Measurements from ENCODE around the gene PRRT1B.
A peak's percentile ranks its signal among the peaks of the same experiment; 100 is the strongest.
"Not testable (repeated sequence)": the region's sequence is repeated elsewhere in the genome, so short reads cannot be mapped to it uniquely, and the experiment has no call there.

PRRT1B gene

DNA sequence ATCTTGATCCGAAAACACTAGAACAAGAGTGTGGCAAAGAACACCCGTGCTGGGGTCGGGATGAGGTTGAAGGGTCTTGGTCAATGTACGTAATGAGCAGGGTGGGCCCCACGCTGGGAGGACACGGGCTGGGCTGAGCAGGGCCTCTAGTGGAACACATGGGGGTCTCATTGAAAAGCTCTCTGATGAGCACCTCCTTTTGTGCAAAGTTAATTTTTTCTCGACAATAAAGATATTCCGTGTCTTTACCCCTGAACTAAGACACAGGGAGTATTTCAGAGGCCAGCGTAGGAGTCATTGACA, 22.3 kb upstream of the PRRT1B start:
- ATAC-seq: no peak

DNA sequence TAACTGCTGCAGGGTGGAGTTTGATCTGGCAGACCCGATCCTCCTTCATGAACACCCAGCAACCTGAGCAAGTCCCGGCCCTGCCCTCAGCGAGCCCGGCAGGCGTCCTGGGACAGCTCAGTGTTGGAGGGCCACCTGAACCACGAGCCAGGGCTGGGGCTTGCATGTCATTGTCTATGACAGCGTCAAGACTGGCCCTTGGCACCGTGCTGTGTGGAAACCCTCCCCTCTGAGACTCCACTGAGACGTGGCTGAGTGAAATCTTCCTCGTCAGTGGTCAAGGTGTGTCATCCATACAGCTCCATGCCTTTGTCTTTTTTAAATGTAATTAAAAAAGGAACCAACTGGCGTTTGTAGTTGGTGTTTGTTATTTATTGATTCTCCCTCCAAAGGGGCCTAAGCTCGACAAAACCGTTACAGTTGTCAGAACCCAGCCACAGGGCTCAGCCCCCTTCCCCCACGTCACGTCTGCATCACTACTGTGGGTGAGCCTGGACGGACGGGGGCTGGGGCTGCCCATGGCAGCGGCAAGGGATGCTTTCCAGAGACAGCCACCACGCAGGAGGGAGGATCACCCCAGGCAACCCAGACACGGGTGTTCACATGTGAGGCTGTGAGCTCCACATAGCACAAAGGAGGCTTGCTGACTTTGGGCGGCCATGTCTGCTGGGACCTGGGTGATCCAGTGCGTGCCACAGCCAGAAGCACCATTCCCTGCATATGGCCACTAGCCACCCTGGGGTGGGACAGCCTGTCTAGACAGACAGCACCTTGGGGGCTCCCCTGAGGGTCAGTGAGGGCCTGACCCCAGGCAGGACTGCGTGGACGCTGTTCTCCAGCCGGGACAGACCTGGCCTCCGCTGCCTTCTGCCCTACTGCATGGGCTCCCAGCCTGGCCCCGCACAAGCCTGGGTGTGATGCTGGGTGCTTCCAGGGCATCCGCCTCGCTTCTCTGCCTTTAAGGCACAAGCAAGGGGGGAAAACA, 21.6 kb upstream of the PRRT1B start:
- ATAC-seq: no peak

DNA sequence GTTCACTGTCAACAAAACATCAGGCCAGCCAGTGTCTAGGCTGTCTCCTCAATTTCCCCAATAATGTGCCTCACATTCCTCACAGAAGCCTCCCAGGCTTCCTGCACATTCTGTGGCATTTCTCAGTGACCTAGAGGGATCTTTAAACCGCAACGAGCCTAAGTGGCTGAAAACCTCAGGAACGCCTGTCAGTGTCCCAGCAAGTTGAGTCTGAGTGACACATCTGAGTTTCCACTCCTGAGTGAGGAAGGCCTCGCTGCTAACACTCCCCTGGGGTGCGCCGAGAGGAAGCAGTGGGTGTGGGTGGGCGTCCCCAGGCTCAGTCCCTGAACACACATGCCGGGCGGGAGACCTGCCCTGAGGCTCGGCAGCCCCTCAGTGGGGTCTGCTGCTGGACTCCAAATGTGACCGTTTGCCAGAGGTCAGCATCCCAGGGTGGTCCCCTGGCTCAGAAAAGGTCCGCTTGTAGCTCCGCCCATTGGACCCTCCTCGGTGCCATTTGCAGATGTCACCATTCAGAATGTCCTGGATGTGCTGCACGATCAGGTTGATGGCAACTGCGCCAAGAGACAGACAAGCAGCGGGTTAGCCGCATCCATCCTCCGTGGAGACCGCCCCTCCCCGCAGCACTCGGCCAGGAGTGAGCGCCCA, 20.5 kb upstream of the PRRT1B start:
- ATAC-seq: no peak

DNA sequence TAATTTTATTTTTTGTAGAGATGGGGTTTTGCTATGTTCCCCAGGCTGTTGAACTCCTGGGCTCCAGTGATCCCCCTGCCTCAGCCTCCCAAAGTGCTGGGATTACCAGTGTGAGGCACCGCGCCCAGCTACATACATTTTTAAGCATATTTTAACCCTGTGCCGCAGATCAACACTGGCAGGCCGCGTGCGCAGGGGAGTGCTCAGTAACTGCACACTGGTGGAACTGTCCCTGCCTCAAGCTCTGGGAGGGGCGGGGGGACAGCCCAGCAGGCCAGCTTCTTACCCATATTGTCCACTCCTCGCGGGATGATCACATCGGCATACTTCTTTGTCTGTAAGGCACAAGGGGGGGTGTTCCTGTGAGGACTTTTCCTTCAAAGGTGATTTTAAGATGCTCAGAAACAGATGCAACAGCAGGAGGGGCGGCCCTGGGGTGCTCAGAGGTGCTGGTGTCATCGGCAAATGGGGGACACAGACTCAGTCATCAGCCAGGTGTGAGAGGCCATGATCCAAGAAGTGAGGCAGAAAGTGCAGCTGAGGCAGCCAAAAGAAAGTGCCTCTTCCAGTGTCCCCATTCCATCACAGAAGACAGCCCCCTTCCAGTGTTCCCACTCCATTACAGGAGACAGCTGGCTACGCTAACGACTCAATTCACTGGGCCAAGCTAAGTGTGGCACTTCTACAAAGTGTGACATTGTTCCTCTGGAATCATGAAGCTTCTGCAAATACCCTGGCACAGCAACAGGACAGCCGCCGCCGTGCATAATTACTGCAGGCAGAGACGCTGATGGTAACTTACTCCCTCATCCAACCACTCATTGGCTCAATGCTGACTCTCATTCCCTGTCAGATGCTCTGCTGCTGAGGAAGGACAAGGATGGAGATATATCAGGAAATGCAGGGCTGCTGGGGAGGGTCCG, 19.4 kb upstream of the PRRT1B start:
- no peak for ATAC-seq

DNA sequence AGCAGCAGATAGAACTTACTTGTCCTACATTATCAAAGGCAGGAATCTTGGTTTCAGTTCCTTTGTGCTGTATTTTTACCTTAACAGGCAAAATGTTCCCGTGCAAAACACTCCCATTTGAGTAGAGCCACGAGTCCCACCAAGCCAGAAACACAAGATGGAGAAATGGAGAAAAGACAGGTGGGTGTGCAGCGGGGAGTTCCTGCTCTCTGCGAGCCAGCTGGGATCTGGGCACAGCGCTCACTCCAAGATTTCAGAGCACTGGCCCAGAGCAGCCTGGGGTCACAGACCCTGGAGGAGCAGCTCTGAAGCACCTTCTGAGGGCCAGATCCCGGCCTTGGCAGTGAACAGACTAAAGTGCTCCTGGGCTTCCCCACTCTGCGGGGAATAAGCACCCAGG, 17.1 kb upstream of the PRRT1B start:
- no peak for ATAC-seq

DNA sequence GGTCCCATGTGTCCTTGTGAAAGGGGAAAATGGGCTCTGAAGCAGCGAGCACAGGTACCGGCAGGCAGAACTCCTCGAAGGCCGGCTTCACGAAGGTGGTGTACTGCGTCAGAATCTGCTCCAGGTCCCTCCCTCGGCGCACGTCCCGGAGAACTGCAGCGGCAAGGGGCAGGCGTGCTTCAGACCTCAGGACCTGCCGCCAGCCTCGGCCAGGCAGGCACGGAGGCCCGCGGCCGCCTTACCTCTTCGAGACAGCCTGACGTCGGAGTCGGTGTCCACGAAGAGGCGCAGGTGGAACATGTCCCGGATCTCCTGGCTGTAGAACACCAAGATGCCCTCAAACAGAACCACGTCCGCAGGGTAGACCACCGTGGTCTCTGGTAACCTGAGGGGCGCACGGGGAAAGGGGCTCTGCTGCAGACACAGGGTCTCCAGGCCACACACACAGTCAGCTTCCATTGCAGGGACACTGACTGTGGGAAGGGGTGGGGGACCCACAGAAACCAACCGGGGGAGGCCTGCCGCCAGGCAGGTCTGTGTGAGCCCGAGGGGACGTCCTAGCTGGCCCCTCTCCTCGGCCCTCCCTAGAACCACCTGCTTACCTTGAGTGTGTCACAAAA, 16.3 kb upstream of the PRRT1B start:
- ATAC-seq: no peak

DNA sequence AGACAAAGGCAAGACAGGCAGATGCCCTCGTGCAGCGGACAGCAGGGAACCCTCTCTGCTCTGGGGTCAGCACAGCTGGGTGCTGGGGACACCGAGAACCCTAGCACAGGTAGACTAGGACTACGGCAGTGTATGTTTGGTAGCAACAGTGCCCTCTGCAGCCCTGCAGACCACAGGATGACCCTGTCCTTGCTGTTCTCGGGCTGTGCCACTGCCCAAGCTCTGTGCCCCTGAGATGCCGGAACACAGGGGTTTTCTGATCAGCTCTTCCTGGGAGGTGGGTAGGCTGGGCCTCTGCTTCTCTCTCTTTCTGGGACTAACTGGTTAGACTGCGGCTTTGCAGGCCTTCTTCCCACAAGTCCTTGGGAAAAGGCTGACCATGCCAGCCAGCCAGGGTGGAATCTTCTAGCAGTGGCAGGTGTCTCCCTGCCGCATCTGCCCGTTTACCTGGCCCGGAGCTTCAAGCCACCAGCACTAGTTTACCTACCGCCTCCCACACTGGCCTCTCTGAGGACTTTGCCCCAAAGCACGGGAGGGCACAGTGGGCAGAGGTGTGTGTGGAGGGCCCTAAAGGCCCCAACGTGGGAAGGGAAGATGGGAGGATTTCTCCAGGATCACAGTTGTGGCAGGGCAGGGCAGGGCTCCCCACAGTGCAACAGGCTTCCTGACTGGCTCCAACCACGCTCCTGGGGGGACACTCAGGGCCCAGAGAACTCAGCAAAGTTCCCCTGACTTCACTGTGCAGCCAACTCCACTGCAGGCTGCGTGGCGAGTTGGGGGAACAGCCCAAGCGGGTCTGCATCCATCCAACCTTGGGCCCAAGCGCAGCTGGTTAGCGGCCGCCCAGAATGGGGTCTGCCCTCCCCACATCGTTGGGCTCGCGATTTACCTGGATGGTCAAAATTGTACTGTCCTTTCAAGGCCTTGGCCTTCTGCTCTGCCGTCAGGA, 15.5 kb upstream of the PRRT1B start:
- ATAC-seq: no peak

DNA sequence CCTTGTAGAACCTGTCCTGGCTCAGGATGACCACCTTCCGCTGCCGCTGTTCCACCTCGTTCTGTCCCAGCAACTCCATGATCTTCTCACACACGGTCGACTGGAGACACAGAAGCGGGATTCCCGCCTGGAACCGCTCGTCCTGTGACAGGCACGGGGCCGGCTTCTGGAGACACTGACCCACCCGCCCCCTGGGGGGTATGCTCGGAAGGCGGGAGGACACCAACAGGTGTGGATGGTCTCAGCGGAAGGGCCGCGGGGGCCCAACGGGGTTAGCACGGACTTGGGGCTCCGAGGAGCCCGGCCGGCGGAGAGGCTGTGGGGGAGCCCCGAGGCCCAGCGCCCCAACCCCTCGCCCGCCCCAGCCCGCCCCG, 14.8 kb upstream of the PRRT1B start:
- peak in 1 of 2 donors; percentile 12 for ATAC-seq

DNA sequence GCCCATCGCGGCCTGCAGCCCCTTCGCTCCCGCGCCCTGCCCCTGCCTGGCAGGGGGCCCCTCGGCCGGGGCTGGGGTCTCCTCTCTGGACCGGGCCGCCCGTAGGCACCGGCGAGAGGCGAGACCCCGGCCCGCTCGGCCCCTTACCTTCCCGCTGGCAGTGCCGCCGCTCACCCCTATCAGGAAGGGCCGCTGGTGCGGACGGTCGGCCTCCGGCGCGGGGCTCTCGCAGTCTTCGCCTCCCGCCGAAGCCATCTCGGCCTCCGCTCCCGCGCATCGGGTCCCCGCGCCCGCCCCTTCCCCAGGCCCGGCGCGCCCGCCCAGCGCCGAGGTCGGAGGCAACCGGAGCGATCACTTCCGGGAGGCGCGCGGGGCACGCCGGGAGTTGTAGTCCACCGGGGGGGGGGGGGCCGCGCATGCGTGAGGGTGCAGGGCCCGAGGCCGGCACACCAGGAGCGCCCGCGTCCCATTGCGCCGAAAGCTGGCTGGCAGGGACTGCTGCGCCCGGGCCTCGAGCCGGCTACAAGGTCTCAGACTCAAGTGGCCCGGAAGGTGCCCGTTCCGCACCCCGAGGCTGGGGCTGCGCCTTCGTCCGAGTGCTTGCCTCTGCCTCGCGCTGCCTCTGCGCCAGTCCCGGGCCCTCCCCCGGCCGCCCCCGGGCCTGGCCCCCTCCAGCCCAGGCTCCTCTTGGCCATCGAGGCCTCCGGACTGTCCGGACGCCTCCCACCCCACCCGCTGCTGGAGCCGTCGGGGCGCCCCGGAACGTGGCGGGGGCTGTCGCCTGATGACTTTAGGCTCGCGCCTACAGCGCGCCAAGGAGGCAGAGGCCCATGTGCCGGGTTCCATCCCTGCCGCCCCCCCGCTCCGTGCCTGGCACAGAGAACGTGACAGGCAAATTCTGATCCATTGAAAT, 14.1 kb upstream of the PRRT1B start, which contains the start of gene UCK1:
Gene UCK1, minus strand, starts transcription at position 344 of the 913 bp plus-strand sequence. Its CDS starts 89 bp downstream, at position 255.
- ATAC-seq: peak; percentile 98 to 99

DNA sequence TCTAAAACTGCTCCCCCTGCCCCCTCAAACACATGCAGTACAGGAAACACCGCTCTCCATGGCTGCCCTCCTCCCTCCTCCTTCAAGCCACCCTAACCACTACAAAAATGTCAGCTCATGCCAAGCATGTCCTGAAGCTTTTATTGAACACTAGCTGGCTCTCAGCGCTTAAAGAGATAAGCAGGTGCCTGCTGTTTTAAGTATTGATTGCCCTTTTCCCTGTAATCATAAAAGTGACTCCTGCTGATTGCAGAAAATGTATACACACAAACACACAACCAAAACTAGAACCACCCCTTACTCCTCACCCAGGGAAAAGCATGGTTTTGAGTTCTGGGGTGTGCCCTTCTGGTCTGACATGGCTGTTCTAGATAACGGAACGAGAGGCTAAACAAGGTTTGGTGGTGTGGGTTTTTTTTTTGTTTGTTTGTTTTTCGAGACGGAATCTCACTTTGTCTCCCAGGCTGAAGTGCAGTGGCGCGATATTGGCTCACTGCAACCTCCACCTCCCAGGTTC, 10.5 kb upstream of the PRRT1B start:
- ATAC-seq: no peak

DNA sequence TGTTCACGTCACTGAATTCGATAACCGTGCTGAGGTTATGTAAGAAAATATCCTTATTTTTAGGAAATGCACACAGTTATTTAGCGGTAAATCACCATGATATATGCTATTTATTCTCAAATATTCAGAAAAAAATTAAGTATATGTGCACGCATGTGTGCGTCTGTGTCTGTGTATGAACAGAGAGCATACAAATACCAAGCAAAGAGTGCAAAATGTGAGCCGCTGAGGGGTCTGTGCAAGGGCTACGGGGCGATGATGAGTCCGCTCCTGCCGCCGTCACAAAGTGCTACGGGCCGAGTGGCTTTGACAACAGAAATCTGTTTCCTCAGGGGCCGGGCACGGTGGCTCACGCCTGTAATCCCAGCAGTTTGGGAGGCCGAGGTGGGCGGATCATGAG, 7.4 kb upstream of the PRRT1B start:
- ATAC-seq: no peak

DNA sequence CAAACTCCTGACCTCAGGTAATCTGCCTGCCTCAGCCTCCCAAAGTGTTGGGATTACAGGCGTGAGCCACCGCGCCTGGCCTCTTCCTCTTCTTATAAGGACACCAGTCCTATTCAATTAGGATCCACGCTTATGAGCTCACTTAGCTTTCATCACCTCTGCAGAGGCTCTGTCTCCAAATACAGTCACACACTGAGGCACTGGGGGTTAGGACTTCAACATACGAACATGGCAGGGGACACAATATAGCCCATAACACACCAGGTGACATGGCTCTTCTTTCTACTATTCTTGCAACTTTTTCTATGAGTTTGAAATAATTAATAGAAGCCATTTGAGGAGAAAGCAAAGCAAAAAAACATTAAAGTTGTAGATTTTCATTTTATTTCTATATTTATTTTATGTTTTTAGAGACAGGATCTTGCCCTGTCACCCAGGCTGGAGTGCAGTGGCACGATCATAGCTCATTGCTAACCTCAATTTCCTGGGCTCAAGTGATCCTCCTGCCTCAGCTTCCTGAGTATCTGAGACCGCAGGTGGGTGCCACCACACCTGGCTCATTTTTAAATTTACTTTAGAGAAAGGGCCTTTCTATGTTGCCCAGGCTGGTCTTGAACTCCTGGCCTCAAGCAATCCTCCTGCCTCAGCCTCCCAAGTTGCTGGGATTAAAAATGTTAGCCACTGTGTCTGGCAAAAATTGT, 6.0 kb upstream of the PRRT1B start:
- ATAC-seq: no peak

DNA sequence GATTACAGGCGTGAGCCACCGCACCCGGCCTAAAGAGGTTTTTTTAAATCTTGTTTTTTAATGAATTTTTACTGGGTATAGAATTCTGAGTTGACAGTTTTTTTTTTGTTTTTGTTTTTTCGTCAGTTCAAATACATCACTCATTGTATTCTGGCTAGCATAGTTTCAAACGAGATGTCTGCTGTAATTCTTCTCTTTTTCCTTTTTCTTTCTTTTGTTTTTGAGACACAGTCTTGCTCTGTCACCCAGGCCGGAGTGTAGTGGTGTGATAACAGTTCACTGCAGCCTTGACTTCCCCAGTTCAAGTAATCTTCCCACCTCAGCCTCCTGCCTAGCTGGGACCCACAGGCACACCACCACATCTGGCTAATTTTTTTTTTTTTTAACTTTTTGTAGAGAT, 2.2 kb upstream of the PRRT1B start:
- ATAC-seq: no peak

DNA sequence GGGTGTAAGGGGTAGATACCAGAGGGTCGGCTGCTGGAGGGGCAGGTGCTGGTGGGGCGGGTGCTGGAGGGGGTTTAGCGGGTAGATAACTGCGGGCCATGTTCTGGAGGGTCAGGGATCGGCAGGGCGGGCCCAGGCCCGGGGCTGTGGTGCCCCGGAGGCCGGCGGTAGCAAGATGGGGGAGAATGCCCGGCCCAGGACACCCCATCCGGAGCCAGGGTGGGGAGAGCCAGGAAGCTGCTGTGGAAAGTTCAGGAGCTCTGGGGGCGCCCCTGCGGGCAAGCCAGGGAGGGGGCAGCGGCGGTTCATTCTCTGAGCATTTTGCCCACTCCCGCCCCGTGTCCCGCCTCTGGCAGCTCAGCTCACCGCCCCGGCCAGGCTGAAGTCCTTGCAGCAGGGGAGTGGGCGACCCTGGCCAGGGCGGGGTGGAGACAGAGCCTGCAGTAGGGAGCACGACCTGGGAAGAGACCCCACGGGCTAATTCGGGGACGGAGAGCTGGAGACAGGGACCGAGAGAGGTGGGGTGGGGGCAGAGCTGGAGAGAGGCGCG, 538 bp downstream of the PRRT1B start:
- ATAC-seq: no peak

DNA sequence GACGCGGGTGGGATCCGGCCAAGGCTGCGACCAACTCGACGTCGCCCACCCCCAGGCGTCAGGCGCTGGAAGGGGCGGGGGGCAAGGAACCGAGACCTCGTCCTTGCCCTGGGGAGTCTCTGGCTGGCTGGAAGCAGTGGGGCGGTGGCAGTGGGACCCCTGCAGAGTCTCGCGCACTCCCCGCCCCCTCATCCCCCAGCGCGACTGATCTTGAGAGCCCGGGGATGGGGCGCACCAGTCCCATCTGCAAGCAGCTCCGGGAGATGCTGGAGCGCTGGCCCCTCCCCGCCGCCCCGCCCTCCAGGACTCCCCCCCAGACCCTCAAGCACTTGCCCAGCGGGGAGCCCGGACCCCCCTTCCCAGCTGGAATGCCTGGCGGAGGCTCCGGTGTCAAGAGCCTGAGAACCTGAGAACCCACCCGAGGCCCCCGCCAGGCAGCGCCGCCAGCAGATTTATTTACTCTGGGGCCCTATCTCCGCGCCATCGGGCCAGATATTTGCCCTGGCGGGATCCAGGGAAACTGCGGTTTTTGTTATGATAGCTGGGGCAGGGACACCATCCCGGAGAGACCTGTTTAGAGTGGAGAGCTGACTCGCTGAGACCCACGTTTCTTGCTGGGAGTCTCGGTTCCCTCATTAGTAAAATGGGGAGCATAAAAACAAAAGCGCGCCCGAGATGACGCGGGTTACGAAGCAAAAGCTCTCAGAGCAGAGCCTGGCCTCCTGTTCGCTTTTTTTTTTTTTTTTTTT, 1.2 kb downstream of the PRRT1B start:
- ATAC-seq: no peak

DNA sequence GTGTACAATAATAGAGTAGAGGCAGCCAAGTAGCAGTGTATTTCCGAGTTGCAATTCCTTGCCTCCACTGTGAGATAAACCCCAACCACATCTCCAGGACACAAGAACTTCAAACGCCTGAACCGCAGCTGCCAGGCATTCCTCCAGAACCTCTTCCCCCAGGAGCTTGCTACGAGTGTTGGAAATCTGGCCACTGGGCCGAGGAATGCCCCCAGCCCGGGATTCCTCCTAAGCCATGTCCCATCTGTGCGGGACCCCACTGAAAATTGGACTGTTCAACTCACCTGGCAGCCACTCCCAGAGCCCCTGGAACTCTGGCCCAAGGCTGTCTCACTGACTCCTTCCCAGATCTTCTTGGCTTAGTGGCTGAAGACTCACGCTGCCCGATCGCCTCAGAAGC, 3.9 kb downstream of the PRRT1B start:
- ATAC-seq: not testable (repeated sequence)

DNA sequence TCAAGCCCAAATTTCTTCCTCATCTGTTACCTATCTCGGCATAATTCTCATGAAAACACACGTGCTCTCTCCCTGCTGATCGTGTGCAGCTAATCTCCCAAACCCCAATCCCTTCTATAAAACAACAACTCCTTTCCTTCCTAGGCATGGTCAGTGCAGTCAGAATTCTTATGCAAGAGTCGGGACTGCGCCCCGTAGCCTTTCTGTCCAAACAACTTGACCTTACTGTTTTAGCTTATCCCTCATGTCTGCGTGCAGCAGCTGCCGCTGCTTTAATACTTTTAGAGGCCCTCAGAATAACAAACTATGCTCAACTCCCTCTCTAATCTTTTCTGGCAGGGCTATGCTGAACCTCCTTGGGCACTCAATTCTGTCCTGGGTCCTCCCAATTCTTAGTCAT, 5.1 kb downstream of the PRRT1B start:
- ATAC-seq: not testable (repeated sequence)

DNA sequence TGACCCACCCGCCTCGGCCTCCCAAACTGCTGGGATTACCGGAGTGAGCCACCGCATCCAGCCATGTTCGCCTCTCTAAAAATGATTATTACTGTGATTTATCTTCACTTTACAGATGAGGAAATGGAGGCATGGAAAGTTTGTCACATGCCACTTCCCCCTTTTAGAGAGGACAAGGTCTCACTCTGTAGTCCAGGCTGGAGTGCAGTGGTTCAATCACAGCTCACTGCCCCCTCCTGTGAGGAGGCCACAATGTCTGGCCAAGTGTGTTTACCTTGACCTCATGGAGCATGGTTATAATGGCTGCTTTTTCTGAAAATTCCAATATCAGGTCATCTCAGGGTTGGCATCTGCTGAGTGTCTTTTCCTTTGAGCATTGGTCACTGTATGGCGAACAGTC, 6.7 kb downstream of the PRRT1B start:
- ATAC-seq: no peak
